HL-60 (cell line): ENCODE data around the gene IDH3A.

ENCODE experiments used
- CTCF ChIP-seq: IDR thresholded peaks from one replicate; pipeline ENCODE4 v1.5.1; 2011; ENCODE audit warnings: low read length, control low read depth, inconsistent platforms; ENCODE audit not compliant: insufficient read depth
- POLR2AphosphoS5 ChIP-seq: IDR thresholded peaks from 2 replicates; pipeline ENCODE4 v1.6.1; 2012; ENCODE audit warnings: low read depth

GRCh38 chr15:78104566-78105475, 44.3 kb upstream of the IDH3A start:
- no peak for TF ChIP-seq CTCF
- TF ChIP-seq POLR2AphosphoS5, result no peak
